ENCODE results near the gene DNAL4.

The DNAL4 gene

GRCh38 chr22:38768036-38768435 is 25.9 kb downstream of the DNAL4 start:
- DNase-seq, result no peak
- in situ Hi-C loops (cut with HindIII; ENCODE audit: low pct_ligation_motif_present, low pct_unique_long_range_greater_than_20kb, low sequenced_read_pairs), result no loop called here

- in situ Hi-C loops (cut with HindIII; ENCODE audit: low pct_ligation_motif_present, low pct_unique_long_range_greater_than_20kb, low sequenced_read_pairs), result no loop called here
- DNase-seq, result no peak
Observed at GRCh38 chr22:38767313-38767712, 26.6 kb downstream of the DNAL4 start.

DNA sequence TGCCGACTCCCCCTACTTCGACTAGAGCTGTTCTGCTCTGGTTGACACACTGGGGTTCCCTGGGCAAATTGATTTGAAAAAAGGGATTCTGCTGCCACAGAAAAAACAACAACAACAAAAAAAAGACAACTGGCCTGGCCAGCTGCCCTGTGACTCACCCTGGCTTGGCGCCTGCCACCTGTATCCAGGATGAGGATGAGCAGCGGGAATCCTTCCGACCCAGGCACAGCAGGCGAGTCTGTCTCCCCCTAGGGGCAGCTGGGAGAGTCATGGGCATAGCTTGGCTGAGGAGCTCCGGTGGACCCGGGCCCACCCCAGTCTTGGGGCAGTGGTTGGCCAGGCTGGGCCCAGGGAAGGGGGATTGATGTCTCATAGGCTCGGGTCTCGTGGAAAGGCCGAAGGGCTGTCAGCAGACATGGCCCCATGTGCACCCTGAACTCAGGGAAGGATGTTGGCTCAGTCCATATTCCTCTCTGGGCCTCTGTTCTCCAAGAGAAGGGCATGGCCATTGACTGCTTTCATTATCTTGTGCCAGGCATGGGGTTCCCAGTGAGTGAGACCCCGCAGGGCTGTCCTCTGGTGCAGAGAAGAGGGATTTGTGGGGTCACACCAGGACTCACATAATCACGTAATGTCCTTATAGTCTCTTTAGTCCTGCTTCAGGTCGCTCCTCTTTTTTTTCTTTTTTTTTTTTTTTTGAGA is 27.7 kb downstream of the DNAL4 start:
- in situ Hi-C loops (cut with HindIII; ENCODE audit: low pct_ligation_motif_present, low pct_unique_long_range_greater_than_20kb, low sequenced_read_pairs), result no loop called here
- DNase-seq, result peak; percentile 71

DNA sequence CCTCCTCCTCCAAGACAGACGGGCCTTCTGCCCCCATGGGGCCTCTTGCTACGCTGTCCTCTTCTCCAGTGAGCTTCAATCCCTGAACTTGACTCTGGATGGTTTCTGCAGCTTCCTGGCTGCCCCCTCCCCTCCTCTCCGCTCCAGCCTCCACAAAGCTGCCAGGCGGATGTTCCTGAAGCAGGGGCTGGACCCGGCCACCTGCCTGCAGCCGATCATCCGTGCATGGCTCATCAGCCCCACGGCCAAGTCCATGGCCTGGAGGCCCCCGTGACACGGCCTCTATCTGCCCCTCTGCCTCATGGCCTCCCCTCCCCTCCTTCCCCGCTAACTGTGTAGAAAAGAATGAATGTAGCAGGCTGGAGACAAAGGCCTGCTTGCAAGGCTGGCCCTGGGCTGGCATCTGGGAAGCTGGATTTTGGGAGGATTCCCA is 31.4 kb downstream of the DNAL4 start:
- DNase-seq, result no peak
- in situ Hi-C loops (cut with HindIII; ENCODE audit: low pct_ligation_motif_present, low pct_unique_long_range_greater_than_20kb, low sequenced_read_pairs), result no loop called here

DNA sequence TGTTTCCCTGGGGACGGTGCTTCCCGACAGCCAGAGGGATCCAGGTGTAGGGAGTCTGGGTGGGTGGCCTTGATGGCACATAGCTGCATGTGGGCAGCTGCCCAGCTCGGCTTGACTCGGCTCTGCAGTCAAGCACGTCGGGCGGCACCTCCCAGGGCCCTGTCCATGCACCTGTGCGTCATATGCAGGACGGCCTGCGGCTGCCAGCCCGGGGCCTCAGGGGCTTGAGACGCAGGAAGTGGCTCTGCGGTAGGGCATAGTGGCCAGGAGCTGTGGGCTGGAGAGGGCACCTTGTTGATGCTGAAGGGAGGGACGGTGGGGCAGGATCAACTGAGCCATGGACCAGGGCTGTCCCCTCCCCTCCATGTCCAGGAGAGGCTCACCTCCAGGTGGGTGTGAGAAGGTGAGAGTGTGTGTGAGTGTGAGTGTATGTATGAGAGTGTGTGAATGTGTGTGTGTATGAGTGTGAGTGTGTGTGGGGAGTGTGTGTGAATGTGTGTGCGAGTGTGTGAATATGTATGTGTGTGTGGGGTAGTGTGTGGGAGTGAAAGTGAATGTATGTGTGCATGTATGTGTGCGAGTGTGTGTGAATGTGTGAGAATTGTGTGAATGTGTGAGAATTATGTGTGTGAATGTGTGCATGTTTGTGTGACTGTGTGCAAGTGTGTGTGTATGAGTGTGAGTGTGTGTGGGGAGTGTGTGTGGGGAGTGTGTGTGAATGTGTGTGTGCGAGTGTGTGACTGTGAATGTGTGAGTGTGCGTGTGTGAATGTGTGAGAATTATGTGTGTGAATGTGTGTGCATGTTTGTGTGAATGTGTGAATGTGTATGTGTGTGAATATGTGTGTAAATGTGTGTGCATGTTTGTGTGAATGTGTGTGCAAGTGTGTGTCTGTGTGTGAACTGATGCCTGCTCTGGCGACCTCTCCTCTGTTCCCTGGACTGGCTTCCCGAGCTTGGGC is 32.5 kb downstream of the DNAL4 start:
- DNase-seq, result no peak

GRCh38 chr22:38760477-38761201 is 33.3 kb downstream of the DNAL4 start:
- in situ Hi-C loops (cut with HindIII; ENCODE audit: low pct_ligation_motif_present, low pct_unique_long_range_greater_than_20kb, low sequenced_read_pairs), result no loop called here
- DNase-seq, result no peak

More for the DNA sequence above, 32.5 kb downstream of the DNAL4 start:
- in situ Hi-C loops (cut with HindIII; ENCODE audit: low pct_ligation_motif_present, low pct_unique_long_range_greater_than_20kb, low sequenced_read_pairs), result no loop called here

GRCh38 chr22:38759005-38759404 is 34.9 kb downstream of the DNAL4 start:
- no peak for DNase-seq
- in situ Hi-C loops (cut with HindIII; ENCODE audit: low pct_ligation_motif_present, low pct_unique_long_range_greater_than_20kb, low sequenced_read_pairs), result no loop called here

- in situ Hi-C loops (cut with HindIII; ENCODE audit: low pct_ligation_motif_present, low pct_unique_long_range_greater_than_20kb, low sequenced_read_pairs), result no loop called here
- no peak for DNase-seq
Observed at GRCh38 chr22:38758276-38758945, 35.5 kb downstream of the DNAL4 start.

GRCh38 chr22:38757464-38757757 is 36.5 kb downstream of the DNAL4 start:
- no peak for DNase-seq
- in situ Hi-C loops (cut with HindIII; ENCODE audit: low pct_ligation_motif_present, low pct_unique_long_range_greater_than_20kb, low sequenced_read_pairs), result no loop called here

DNA sequence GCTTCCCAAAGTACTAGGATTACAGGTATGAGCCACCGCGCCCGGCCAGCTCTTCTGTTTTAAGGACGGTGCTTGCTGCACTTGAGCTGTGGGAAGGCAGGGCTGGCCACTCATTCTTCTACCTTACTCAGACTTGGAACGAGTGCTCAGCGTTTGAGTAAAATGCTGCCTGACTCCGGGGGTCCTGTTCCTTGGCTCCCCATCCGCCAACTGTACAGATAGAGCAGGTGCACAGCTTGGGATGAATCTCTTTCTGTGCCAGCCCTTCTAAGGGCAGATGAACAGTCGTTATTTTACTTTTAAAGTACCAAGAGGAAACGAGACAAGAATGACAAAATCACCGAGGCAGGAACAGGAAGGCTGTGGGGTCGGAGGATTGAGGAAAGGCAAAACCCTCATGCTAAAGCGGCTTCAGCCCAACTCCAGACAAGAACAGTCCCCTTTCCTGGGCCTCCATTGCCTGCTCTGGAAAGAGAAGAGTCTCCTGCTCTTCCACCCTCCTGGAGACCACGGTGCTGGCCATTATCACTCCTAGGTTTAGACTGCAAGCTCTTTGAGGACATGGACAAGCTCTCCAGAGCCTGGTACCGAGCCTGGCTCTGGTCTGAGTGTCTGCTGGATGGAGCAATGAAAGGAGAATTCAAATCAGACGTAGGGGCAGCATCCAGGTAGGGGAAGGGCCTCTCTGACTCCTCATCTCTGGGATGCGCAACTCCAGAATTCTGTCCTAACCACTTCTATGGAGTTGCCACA is 37.1 kb downstream of the DNAL4 start:
- in situ Hi-C loops (cut with HindIII; ENCODE audit: low pct_ligation_motif_present, low pct_unique_long_range_greater_than_20kb, low sequenced_read_pairs), result no loop called here
- no peak for DNase-seq

DNA sequence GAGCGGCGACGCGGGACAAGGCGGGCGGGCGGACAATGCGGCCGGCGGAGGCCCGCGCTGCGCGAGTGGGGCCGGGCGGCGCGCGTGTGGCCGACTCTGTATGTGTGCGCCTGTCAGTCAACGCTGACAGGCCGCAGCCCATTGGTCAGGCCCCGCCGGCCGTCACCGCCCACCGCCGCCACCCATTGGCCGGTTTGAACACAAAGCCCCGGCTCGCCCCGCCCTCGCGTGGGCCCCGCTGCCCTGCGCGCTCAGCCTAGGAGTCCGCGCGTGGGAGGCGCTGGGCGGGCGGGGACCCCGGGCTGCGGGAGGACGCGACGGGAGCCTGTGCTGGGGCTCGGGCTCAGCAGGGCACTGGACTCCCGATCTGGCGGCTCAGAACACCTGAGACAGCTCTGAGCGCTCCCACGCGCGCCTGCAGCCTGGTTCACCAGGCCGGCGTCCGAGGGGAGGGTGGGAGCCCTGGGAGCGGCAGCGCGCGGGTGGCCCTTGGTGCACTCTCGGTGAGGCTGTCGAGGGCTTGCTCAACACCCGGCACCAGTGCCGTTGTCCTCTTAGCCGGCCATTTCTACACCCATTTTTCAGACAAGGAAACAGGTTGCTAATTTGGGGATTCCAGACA is 37.9 kb downstream of the DNAL4 start, which contains the start of gene SUN2:
SUN2 (minus strand) TSS at position 88 of the 622 bp plus-strand sequence. CDS start 3,370 bp downstream, outside the sequence.
- in situ Hi-C loops (cut with HindIII; ENCODE audit: low pct_ligation_motif_present, low pct_unique_long_range_greater_than_20kb, low sequenced_read_pairs), result no loop called here
- peak; percentile 74 for DNase-seq

DNA sequence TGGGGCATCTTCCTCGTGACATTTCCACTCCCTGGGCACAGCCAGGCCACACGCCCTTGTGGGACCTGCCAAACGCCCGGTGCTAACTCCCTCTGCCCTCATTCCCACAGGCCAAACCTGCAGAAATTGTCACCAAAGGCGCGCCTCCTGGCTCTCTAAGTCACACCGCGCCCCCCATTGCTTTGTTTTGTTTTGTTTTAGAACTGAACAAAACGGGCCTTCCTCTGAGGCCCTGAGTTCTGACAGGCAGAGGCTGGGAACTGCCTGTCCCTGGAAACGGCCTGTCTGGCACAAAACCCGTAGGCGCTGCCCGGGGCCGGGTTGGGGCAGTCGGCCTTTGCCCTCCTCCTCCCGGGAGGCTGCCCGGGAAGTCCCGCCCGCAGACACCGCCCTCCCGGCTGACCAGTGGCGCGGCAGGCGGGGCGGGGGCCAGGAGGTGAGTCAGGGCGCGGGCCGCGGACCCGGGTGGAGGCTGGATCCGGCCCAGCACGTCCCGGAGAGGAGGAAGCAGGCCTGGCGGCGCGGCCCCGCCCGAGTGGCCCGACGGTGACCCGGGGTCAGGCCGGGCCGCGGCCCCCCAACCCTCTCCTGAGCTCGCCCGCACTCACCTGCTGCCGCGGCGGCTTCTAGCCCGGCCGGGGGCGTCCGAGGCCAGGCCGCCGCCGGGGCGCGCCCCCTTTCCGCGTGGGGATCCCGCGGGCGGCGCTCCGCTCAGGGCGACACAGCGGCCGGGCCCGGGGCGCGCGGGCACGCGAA is 38.6 kb downstream of the DNAL4 start:
- peak; percentile 81 for DNase-seq
- in situ Hi-C loops (cut with HindIII; ENCODE audit: low pct_ligation_motif_present, low pct_unique_long_range_greater_than_20kb, low sequenced_read_pairs), result no loop called here

DNA sequence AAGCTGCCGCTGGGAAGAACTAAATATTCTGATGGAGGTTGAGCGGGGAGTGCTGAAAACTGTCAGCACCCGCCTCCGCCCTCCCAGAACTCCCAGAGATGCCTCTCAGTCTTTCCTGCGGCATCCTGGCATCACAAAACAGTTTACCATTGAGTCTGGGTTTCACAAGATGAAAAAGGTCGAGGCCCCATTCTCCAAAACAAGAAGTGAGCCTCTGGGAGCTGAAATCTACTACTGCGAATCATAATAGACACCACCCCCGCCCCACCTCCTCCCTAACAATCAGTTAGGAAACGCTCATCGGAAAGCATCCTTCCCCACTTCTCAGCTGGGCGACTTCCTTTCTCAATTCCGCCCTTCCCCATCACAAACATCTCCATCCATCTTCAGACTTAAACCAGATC is 39.2 kb downstream of the DNAL4 start:
- in situ Hi-C loops (cut with HindIII; ENCODE audit: low pct_ligation_motif_present, low pct_unique_long_range_greater_than_20kb, low sequenced_read_pairs), result no loop called here

DNA sequence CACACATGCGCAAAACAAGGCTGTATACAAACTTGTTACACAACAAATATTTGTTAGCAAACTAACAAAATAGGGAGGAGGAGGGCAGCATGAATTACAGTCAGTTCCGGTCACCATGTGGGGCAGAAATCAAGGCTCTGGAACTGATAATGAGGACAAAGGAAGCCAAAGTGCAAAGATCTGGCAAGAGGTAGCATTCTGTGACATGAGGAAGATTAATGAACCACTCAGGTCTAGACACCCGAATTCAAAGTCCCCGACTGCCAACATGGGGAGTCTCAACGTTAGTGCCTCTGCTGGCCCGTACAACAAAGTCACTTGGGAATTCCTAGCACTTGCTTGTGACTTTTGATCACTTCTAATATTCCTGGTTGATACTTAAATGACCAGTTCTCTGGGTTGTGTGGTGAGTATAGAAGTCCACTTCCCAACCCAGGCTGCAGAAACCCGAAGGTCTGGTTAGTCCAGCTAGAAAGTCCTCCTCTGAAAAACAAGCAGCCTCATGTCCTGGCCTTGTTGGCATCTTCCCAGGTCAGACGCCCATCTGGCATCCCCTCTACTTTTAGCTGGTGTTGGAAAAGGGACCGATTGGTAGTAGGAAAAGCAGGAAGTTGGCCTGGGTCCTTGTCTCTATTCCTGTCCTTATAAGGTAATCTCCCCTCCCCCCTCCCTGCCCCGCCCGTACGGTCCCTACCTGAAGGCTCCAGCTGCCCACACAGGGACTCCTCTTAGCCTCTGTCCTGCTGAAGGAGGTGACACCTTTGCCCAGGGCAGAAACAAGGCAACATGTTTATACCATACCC is 39.8 kb downstream of the DNAL4 start:
- in situ Hi-C loops (cut with HindIII; ENCODE audit: low pct_ligation_motif_present, low pct_unique_long_range_greater_than_20kb, low sequenced_read_pairs), result no loop called here
- no peak for DNase-seq

More for the DNA sequence above, 39.2 kb downstream of the DNAL4 start:
- DNase-seq, result no peak

DNA sequence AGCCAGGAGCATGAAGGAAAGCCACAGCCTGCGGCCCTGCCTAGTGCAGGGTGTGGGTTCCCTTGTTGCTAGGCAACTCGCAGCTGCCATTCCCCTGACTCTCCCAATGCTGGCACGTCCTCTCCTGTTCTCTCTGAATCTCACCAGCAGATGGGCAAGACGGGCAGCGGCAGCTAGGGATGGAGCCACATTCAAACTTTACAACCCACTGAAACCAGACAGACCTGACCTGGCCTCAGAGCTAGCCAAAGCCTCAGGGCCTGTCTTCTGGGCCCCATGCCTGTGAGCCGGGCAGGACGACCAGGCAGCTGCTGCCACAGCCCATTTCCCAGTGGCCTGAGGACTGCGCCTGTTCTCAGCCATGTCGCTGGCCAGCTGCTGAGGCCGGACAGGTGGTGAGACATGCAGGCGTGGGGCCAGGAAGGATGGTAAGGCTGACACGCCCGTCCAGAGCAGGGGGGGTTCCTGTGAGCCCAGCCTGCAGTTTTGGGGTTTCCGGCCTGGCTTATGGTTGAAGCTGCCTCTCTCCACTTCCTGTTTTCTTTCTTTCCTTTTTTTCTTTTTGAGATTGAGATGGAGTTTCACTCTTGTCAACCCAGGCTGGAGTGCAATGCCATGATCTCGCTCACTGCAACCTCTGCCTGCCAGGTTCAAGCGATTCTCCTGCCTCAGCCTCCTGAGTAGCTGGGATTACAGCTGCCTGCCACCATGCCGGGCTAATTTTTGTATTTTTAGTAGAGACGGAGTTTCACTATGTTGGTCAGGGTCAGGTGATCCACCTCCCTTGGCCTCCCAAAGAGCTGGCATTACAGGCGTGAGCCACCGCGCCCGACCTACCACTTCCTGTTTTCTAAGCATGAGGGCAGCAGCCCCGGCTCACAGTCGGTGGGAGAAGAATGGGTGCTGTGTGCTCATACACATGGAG is 42.3 kb downstream of the DNAL4 start:
- DNase-seq, result no peak
- in situ Hi-C loops (cut with HindIII; ENCODE audit: low pct_ligation_motif_present, low pct_unique_long_range_greater_than_20kb, low sequenced_read_pairs), result no loop called here
